K562 (cell line): Measurements from ENCODE around the gene CLIP4.

Source experiments
- HDAC6 ChIP-seq: IDR thresholded peaks from 2 replicates; pipeline ENCODE4 v1.6.1; 2012; ENCODE audit warnings: low read depth, mild to moderate bottlenecking, control low read depth, inconsistent platforms, low read length, moderate library complexity
- ZNF778 ChIP-seq: fragments of 450-650 bp; formaldehyde crosslinking; IDR thresholded peaks from 2 replicates; pipeline ENCODE4 v1.4.0; 2020; ENCODE audit warnings: mild to moderate bottlenecking, moderate library complexity
- TF ChIP-seq, protein P1 (sequence below), 3 experiments: IDR thresholded peaks in 2 of 3; conservative IDR thresholded peaks in 1 of 3; 2 replicates each; pipeline ENCODE4 v1.5.1; 2011 to 2012; ENCODE audit warnings: low read length in 3 of 3, mild to moderate bottlenecking in 3 of 3, control low read depth in 2 of 3, improper control_type of control experiment in 1 of 3, inconsistent platforms in 1 of 3, low read depth in 1 of 3, mixed read lengths in 1 of 3, moderate library complexity in 1 of 3; ENCODE audit not compliant: insufficient read depth in 2 of 3

DNA sequence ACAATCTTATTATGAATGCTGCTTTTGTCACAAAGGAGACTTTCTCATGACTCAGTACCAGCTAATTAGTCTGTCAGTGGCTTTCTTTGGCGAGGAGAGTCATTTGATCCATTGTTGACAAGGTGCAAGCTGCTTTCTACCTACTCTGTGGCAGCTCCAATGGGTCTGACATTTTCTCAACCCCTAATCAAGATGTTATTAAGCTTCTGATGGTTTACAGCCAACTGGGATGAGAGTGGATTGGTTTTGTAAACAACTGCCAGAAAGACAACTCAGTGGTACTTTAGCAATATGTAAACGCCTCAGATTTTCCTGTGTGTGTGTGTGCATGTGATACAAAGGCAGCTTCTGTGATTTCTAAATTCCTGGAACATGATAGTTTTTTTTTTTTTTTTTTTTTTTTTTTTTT, 8.2 kb upstream of the CLIP4 start:
- TF ChIP-seq, protein P1, sequence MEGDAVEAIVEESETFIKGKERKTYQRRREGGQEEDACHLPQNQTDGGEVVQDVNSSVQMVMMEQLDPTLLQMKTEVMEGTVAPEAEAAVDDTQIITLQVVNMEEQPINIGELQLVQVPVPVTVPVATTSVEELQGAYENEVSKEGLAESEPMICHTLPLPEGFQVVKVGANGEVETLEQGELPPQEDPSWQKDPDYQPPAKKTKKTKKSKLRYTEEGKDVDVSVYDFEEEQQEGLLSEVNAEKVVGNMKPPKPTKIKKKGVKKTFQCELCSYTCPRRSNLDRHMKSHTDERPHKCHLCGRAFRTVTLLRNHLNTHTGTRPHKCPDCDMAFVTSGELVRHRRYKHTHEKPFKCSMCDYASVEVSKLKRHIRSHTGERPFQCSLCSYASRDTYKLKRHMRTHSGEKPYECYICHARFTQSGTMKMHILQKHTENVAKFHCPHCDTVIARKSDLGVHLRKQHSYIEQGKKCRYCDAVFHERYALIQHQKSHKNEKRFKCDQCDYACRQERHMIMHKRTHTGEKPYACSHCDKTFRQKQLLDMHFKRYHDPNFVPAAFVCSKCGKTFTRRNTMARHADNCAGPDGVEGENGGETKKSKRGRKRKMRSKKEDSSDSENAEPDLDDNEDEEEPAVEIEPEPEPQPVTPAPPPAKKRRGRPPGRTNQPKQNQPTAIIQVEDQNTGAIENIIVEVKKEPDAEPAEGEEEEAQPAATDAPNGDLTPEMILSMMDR (IDR thresholded peaks at IDR 0.05 in 2 of 3, conservative IDR thresholded peaks at IDR 0.05 in 1 of 3; ENCODE audit: insufficient read depth in 2 of 3, low read depth in 1 of 3, low read length in 3 of 3): no peak
- TF ChIP-seq HDAC6: no peak
- TF ChIP-seq ZNF778 (CRISPR knock-in tag): no peak
